Measurements from ENCODE around the gene SPTLC3.

Gene SPTLC3

GRCh38 chr20:13148961-13149360 lies 140.2 kb downstream of the SPTLC3 start:
- TF ChIP-seq CTCF (IDR thresholded peaks at IDR 0.05; ENCODE audit: borderline replicate concordance, control extremely low read depth, extremely low read depth, insufficient read depth, missing control alignments), result no peak
- in situ Hi-C loops (cut with MboI; ENCODE audit: low sequenced_read_pairs, unreplicated experiment), result no loop called here

GRCh38 chr20:13149371-13150105 lies 140.8 kb downstream of the SPTLC3 start:
- DNase-seq (ENCODE audit: low spot score), result no peak
- in situ Hi-C loops (cut with MboI; ENCODE audit: low sequenced_read_pairs, unreplicated experiment), result no loop called here
- no peak for TF ChIP-seq CTCF (IDR thresholded peaks at IDR 0.05; ENCODE audit: borderline replicate concordance, control extremely low read depth, extremely low read depth, insufficient read depth, missing control alignments)

More at GRCh38 chr20:13148961-13149360, 140.2 kb downstream of the SPTLC3 start:
- no peak for DNase-seq (ENCODE audit: low spot score)

- in situ Hi-C loops (cut with MboI; ENCODE audit: low sequenced_read_pairs, unreplicated experiment), result no loop called here
- no peak for DNase-seq (ENCODE audit: low spot score)
Observed at GRCh38 chr20:13158369-13158768, 149.6 kb downstream of the SPTLC3 start.

GRCh38 chr20:13159889-13160288 lies 151.1 kb downstream of the SPTLC3 start:
- TF ChIP-seq CTCF (IDR thresholded peaks at IDR 0.05; ENCODE audit: borderline replicate concordance, control extremely low read depth, extremely low read depth, insufficient read depth, missing control alignments), result no peak
- DNase-seq (ENCODE audit: low spot score), result no peak
- in situ Hi-C loops (cut with MboI; ENCODE audit: low sequenced_read_pairs, unreplicated experiment), result no loop called here

More at GRCh38 chr20:13158369-13158768, 149.6 kb downstream of the SPTLC3 start:
- no peak for TF ChIP-seq CTCF (IDR thresholded peaks at IDR 0.05; ENCODE audit: borderline replicate concordance, control extremely low read depth, extremely low read depth, insufficient read depth, missing control alignments)

- DNase-seq (ENCODE audit: low spot score), result no peak
- TF ChIP-seq CTCF (IDR thresholded peaks at IDR 0.05; ENCODE audit: borderline replicate concordance, control extremely low read depth, extremely low read depth, insufficient read depth, missing control alignments), result no peak
- in situ Hi-C loops (cut with MboI; ENCODE audit: low sequenced_read_pairs, unreplicated experiment), result no loop called here
Observed at GRCh38 chr20:13165203-13165602, 156.4 kb downstream of the SPTLC3 start.

GRCh38 chr20:13166011-13166410 lies 157.2 kb downstream of the SPTLC3 start:
- in situ Hi-C loops (cut with MboI; ENCODE audit: low sequenced_read_pairs, unreplicated experiment), result no loop called here
- DNase-seq (ENCODE audit: low spot score), result no peak
- TF ChIP-seq CTCF (IDR thresholded peaks at IDR 0.05; ENCODE audit: borderline replicate concordance, control extremely low read depth, extremely low read depth, insufficient read depth, missing control alignments), result no peak
